Thyroid gland (tissue), 4 donors: ENCODE data around the gene ANTKMT. TPM values are rescaled to one million over a fixed set of nuclear protein-coding genes. Genes with fewer than 3 reads are reported as not detected.
"Not testable (repeated sequence)": the region's sequence is repeated elsewhere in the genome, so short reads cannot be mapped to it uniquely, and the experiment has no call there.

Experiments
- DNase-seq, 2 donors: peaks; one replicate each; pipeline ENCODE4 v3.0.0-alpha.2; 2019
- H3K27ac ChIP-seq, 3 donors: fragments of 200-600 bp; sonication (generic); 1 replicate in 2 of 3; 2 replicates in 1 of 3; pipeline ENCODE4 v1.5.1; 2016 to 2019; ENCODE audit warnings: mild to moderate bottlenecking in 1 of 3, moderate library complexity in 1 of 3
- H3K27me3 ChIP-seq: fragments of 200-600 bp; sonication (generic); one replicate; pipeline ENCODE4 v1.5.1; 2019
- H3K36me3 ChIP-seq, 2 donors: fragments of 200-600 bp; sonication (generic); one replicate each; pipeline ENCODE4 v1.5.1; 2016 to 2019
- H3K4me1 ChIP-seq, 2 donors: fragments of 200-600 bp; sonication (generic); one replicate each; pipeline ENCODE4 v1.5.1; 2017 to 2019
- H3K4me3 ChIP-seq, 3 donors: fragments of 200-600 bp; sonication (generic); replicated peaks in 1 of 3; 1 replicate in 2 of 3; 2 replicates in 1 of 3; pipeline ENCODE4 v1.5.1; 2016; ENCODE audit warnings: mild to moderate bottlenecking in 1 of 3
- H3K9me3 ChIP-seq: fragments of 200-600 bp; sonication (generic); one replicate; pipeline ENCODE4 v1.5.1; 2017
- POLR2A ChIP-seq, 2 donors: fragments of 450-650 bp; IDR thresholded peaks; one replicate each; pipeline ENCODE4 v1.6.1; 2017; ENCODE audit warnings: antibody characterized with exemption in 2 of 2, mild to moderate bottlenecking in 2 of 2, moderate library complexity in 1 of 2
- WGBS, 2 donors: methylation state at CpG; one replicate each; pipeline ENCODE4 v1.1.5; 2017; 5-methylcytosine and 5-hydroxymethylcytosine counted together
- intact Hi-C: fragments of 100-400 bp; cut with DNase I; formaldehyde crosslinking; loops from one replicate; pipeline ENCODE4 v1.15.1; 2023
- total RNA-seq, 4 donors: library from RNA; depleted of rRNA; stranded (reverse); fragments of >200 nt; gene quantifications; one replicate each; pipeline ENCODE4 v1.2.3, GENCODE V29; 2016
- TF ChIP-seq, protein P1 (sequence below), 6 experiments: fragments of 200-600 bp in 3 of 6; fragments of 450-650 bp in 3 of 6; sonication (generic) in 3 of 6; IDR thresholded peaks; one replicate each; pipeline ENCODE4 v1.5.1; 2016 to 2019; ENCODE audit warnings: antibody characterized with exemption in 6 of 6, mild to moderate bottlenecking in 2 of 6, inconsistent platforms in 1 of 6, moderate library complexity in 1 of 6

Gene ANTKMT
- total RNA-seq, 4 donors from 2014 or later = 56.4 to 109 (median 63.8) TPM

- no peaks in the 10 kb centered on the region for H3K36me3 ChIP-seq
- H3K27me3 ChIP-seq = peaks cover 6% of the 10 kb centered on the region
- intact Hi-C loops = loop anchor here (2.0 to 10.0 kb wide), 2 partner anchors 74 to 344 kb away; no protein-coding TSS in a partner anchor
- TF ChIP-seq, protein P1, sequence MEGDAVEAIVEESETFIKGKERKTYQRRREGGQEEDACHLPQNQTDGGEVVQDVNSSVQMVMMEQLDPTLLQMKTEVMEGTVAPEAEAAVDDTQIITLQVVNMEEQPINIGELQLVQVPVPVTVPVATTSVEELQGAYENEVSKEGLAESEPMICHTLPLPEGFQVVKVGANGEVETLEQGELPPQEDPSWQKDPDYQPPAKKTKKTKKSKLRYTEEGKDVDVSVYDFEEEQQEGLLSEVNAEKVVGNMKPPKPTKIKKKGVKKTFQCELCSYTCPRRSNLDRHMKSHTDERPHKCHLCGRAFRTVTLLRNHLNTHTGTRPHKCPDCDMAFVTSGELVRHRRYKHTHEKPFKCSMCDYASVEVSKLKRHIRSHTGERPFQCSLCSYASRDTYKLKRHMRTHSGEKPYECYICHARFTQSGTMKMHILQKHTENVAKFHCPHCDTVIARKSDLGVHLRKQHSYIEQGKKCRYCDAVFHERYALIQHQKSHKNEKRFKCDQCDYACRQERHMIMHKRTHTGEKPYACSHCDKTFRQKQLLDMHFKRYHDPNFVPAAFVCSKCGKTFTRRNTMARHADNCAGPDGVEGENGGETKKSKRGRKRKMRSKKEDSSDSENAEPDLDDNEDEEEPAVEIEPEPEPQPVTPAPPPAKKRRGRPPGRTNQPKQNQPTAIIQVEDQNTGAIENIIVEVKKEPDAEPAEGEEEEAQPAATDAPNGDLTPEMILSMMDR (IDR thresholded peaks at IDR 0.05) = no peak
- no peak for TF ChIP-seq POLR2A (IDR thresholded peaks at IDR 0.05)
- H3K27ac ChIP-seq = no peak overlapping the region
- H3K4me3 ChIP-seq = no peak overlapping the region
- DNase-seq = no peak
- WGBS, 2 donors = 57 to 65% methylated on average over 5 of the region's 21 CpGs
- no peaks in the 10 kb centered on the region for H3K9me3 ChIP-seq
- H3K4me1 ChIP-seq = peaks cover 5 to 8% of the 10 kb centered on the region in 2 donors
Measured at GRCh38 chr16:710500-711075, 10.4 kb upstream of the ANTKMT start.

- Histone ChIP-seq H3K4me1 (peaks cover 8 to 12% of the 10 kb centered on the region in 2 donors), H3K27me3 (peaks cover 4% of the 10 kb centered on the region), H3K4me3 (no peak overlapping the region), H3K36me3 (no peaks in the 10 kb centered on the region), H3K9me3 (no peaks in the 10 kb centered on the region), H3K27ac (no peak overlapping the region)
- TF ChIP-seq POLR2A (IDR thresholded peaks at IDR 0.05) = no peak
- TF ChIP-seq, protein P1 (IDR thresholded peaks at IDR 0.05) = no peak
- intact Hi-C loops = loop anchor here (2.0 to 10.0 kb wide), 2 partner anchors 74 to 344 kb away; no protein-coding TSS in a partner anchor
- no peak for DNase-seq
- WGBS, 2 donors = 70 to 80% methylated on average over 9 of the region's 12 CpGs
Measured at GRCh38 chr16:711084-711483, 9.9 kb upstream of the ANTKMT start.

DNA sequence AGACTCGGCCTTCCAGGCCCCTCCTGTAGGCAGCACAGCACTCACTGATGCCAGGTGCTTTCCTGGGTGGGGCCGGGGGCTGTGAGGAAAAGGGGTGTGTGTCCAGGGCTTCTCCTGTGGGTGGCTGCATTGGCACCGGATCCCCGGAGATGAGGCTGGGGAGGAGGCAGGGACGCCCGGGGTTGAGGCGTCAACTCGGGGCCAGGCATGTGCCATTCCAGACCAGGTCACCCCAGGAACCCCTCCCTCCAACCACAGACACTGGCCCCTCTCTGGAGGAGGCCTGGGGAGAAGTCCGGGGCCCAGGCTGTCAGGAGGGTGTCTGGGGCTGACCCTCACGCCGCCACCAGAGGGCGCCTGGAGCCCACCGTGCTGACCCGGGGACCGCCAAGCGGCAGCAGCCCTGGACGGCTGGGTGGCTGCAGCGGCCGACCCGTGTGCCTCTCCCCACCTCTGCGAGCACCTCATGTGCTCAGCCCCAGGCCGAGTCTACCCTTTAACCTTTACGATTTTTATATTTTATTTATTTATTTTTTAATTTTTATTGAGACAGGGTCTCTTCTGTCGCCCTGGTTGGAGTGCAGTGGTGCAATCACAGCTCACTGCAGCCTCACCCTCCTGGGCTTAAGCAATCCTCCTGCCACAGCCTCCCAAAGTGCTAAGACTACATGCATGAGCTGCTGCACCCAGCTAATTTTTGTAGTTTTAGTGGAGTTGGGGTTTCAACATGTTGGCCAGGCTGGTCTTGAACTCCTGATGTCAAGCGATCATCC is 9.2 kb upstream of the ANTKMT start:
- TF ChIP-seq, protein P1 (IDR thresholded peaks at IDR 0.05) = peak; percentile 69 to 95 (median 88)
- no peak for TF ChIP-seq POLR2A (IDR thresholded peaks at IDR 0.05)
- intact Hi-C loops = loop anchor here (2.0 to 10.0 kb wide), 2 partner anchors 73 to 343 kb away; no protein-coding TSS in a partner anchor
- H3K27me3 ChIP-seq = no peaks in the 10 kb centered on the region
- peaks cover 15 to 19% of the 10 kb centered on the region in 2 donors for H3K4me1 ChIP-seq
- H3K36me3 ChIP-seq = no peaks in the 10 kb centered on the region
- 12 to 14% methylated on average over 21 to 22 of the region's 25 CpGs for WGBS, 2 donors
- H3K4me3 ChIP-seq = no peak overlapping the region
- no peak overlapping the region for H3K27ac ChIP-seq
- no peaks in the 10 kb centered on the region for H3K9me3 ChIP-seq
- peak; percentile 71 to 73 for DNase-seq

DNA sequence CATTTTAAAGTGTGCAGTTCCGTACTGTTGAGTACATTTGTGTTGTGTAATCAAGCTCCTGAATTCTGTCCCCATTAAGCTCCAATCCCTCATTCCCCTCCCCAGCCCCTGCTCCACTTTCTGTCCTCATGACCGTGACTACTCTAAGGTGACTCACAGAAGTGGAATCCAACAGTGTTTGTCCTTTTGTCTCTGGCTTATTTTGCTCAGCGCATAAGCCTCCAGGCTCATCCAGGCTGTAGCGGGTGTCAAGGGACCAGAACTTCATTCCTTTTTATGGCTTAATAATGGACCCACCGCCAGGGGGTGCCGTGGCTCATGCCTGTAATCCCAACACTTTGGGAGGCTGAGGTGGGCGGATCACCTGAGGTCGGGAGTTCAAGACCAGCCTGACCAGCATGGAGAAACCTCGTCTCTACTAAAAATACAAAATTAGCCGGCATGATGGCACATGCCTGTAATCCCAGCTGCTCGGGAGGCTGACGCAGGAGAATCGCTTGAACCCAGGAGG is 8.2 kb upstream of the ANTKMT start:
- intact Hi-C loops = loop anchor here (10.0 kb wide), 1 partner anchor 342 kb away; no protein-coding TSS in a partner anchor
- H3K4me1 ChIP-seq = peaks cover 15 to 22% of the 10 kb centered on the region in 2 donors
- H3K27ac ChIP-seq, H3K27me3 ChIP-seq, H3K9me3 ChIP-seq, H3K4me3 ChIP-seq, H3K36me3 ChIP-seq, DNase-seq: not testable (repeated sequence)
- TF ChIP-seq, protein P1 (IDR thresholded peaks at IDR 0.05) = peak in 2 of 6 experiments; percentile 9 to 21
- 54% methylated on average over 13 of the region's 13 CpGs for WGBS, 2 donors
